GM18526 (cell line): ENCODE measurements around the gene TTC36.

Source experiments
- POLR2A ChIP-seq: IDR thresholded peaks from 3 replicates; pipeline ENCODE4 v1.6.1; 2011; ENCODE audit not compliant: insufficient read length; ENCODE audit errors: extremely low read depth

TTC36 gene

DNA sequence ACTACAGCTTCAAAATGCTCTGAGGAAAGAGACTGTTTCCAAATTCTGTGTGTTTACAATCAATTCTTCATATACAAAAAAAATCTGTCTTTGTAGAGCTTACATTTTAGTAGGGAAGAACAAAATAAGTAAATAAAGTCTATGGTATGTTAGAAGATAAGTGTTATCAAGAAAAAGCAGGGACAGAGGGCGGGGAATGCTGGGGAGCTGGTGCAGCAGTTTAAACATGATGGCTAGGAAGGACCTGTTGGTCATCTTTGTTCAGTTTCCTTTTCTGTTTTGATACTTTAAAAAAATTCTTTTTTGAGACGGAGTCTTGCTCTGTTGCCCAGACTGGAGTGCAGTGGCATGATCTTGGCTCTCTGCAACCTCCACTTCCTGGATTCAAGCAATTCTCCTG lies 19.9 kb downstream of the TTC36 start:
- TF ChIP-seq POLR2A = no peak

DNA sequence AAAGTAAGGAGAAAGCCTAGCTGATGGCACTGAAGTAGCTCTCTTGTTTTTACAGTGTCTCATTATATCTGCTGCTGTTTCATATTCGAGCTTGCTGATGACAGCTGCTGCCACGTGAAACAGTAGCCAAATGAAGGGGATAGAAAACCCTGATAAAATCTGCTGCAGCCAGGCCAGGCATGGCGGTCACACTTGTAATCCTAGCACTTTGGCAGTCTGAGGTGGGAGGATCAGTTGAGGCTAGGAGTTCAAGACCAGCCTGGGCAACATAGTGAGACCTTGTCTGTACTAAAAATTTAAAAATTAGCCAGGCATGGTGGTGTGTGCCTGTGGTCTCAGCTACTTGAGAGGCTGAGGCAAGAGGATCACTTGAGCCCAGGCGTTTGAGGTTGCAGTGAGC lies 25.1 kb downstream of the TTC36 start:
- no peak for TF ChIP-seq POLR2A

DNA sequence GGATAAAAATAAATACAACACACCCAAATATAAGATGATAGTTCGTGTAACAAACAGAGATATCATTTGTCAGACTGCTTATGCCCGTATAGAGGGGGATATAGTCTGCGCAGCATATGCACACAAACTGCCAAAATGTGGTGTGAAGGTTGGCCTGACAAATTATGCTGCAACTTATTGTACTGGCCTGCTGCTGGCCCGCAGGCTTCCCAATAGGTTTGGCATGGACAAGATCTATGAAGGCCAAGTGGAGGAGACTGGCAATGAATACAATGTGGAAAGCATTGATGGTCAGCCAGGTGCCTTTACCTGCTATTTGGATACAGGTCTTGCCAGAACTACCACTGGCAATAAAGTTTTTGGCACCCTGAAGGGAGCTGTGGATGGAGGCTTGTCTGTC lies 33.5 kb downstream of the TTC36 start:
- TF ChIP-seq POLR2A = no peak

DNA sequence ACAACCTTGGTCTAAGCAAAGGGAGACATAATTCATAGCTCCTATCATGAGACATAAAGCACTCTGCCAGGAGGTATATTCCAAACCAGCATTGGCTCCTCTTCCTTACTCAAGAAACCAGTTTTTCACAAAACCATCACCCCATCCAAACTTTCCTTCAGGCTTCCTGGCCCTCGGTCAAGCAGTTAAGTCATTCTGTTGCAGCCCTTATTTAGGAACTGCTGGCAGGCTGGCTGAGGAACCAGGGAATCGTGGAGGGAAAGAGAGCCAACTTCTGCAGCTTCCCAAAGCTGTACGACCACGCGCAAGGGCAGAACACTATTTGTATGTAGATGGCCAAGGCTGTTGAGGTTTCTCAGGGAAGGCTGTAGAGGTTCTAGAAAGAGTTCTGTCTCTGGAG lies 37.8 kb downstream of the TTC36 start:
- TF ChIP-seq POLR2A = no peak

DNA sequence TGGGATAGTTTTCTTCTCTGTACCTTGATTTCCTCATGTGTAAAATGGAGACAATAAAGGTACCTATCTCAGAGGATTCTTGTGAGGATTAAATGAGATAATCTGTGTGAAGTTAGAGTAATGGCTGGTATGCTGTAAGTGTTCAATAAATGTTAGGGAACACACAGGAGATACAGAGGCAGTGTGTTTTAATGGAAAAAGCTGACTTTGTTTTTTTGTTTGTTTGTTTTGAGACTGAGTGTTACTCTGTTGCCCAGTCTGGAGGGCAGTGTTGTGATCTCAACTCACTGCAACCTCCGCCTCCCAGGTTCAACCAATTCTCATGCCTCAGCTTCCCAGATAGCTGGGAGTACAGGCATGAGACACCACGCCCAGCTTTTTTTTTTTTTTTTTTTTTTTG lies 42.4 kb downstream of the TTC36 start:
- TF ChIP-seq POLR2A = no peak

DNA sequence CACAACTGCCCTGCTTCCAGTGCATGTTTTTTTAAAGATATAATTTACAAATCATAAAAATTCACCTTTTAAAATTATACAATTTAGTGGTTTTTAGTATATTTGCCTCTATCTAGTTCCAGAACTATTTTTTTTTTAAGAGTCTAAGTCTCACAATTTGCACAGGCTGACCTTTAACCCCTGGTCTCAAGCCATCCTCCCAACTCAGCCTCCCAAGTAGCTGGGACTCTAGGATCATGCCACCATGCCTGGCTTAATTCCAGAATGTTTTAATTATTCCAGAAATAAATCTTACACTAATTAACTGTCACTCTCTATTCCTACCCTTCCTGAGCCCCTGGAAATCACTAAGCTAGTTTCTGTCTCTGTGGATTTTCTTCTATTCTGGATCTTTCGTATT lies 43.5 kb downstream of the TTC36 start:
- no peak for TF ChIP-seq POLR2A

DNA sequence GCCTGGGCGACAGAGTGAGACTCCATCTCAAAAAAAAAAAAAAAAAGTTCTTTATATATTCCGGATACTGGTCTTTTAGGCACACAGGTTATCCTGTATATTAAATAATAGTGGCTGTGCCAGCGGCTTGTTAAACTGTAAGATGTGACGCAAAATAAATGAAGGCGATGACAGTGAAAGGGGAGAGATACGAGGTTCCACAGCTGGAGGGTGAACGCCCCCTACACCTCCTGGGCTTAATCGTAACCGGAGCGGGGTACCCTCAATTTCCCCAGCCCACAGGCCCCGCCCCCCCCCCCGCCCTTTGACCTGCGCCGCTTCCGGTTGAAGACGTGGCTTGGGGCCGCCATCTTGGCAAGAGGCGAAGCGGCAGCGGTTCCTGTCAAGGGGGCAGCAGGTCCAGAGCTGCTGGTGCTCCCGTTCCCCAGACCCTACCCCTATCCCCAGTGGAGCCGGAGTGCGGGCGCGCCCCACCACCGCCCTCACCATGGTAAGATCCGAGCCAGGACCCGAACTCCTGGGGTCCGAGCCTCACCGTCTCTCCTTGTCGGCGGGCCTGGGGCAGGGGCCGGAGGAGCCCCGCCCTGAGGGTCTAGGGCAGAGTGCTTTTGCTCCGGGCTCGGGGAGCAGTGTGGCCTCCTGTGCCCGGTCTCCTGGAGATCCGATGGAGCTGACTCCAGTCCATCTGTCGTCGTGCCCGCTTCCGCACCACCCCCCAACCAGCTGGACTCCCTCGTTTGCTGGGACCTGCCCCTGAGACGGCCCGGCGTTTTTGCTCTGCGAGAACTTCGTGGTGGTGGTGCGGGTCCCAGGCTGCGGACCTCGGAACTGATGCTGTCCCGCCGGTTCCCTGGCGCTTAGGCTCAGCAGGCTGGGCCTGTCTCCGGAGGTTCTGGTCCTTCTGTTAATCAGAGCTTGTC lies 45.0 kb downstream of the TTC36 start, which contains the start of gene ARCN1:
ARCN1 (plus strand) TSS at position 349 of the 920 bp plus-strand sequence; CDS start at position 488, 139 bp downstream.
- peak; percentile 84 for TF ChIP-seq POLR2A

DNA sequence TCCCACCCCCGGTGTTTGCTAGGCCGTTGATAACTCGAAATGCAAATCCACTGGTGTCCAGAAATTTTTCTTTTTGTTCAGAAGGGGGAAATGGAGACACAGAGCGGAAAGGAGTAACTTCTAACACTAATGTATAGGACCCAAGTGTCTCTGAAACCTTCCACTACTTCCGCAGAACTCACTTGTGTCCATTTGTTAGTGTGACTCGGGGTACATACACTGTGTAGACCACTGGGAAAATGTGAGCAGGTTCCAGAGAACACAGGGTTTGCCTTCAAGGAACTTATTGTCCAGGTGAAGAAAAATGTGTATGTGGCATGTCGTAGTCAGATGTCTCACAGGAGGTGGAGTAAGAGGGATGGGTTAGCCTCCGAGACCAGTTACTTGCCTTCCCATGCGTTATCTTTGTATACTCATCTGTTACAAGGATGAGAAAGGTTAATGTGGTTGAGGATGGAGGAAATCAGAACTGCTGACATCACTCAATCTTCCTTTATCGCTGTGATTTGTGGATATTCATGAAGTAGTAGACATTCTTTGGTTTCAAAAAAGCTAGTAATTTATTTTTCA lies 45.8 kb downstream of the TTC36 start:
- no peak for TF ChIP-seq POLR2A

- TF ChIP-seq POLR2A = no peak
Observed at GRCh38 chr11:118574636-118575035, 47.4 kb downstream of the TTC36 start.
